SK-N-SH (cell line): ENCODE results near the gene AUTS2. TPM values are rescaled to one million over a fixed set of nuclear protein-coding genes. Genes with fewer than 3 reads are reported as not detected.

Experiments
- CTCF ChIA-PET: fragments of 300-600, 350-600 bp; formaldehyde crosslinking; extraction: SDS; loops from one replicate; lab custom pipeline; 2021; lab: Yijun Ruan, JAX
- POLR2A ChIA-PET: fragments of 350-600 bp; sonication (Branson Sonifier 250); formaldehyde crosslinking; extraction: SDS; loops from one replicate; lab custom pipeline; 2020; ENCODE audit warnings: antibody characterized with exemption, inconsistent platforms; lab: Yijun Ruan, JAX
- DNase-seq: peaks from one replicate; pipeline ENCODE4 v3.0.0; 2012
- H2AFZ ChIP-seq: fragments of 200-600 bp; sonication (generic); 2 replicates; pipeline ENCODE4 v1.8.1; 2016; ENCODE audit warnings: antibody characterized with exemption, mild to moderate bottlenecking, low read depth
- H3F3A ChIP-seq: fragments of 200-600 bp; sonication (generic); replicated peaks from 2 replicates; pipeline ENCODE3; 2016; ENCODE audit warnings: antibody characterized with exemption, mild to moderate bottlenecking; ENCODE audit not compliant: insufficient read depth
- H3K27ac ChIP-seq, 2 experiments: fragments of 200-500 bp in 1 of 2; fragments of 200-600 bp in 1 of 2; sonication (Bioruptor generic) in 1 of 2; sonication (generic), shearing (Covaris generic) in 1 of 2; 2 replicates each; pipeline versions ENCODE4 v1.5.1 to v1.6.1; 2014 to 2016; ENCODE audit warnings: low read depth in 2 of 2, inconsistent platforms in 1 of 2, low read length in 1 of 2, mild to moderate bottlenecking in 1 of 2, mixed read lengths in 1 of 2
- H3K27me3 ChIP-seq: fragments of 200-600 bp; sonication (generic), shearing (Covaris generic); 2 replicates; pipeline ENCODE4 v1.6.1; 2016; ENCODE audit warnings: mixed run types; ENCODE audit not compliant: insufficient read depth
- H3K36me3 ChIP-seq, 2 experiments: fragments of 200-500 bp in 1 of 2; fragments of 200-600 bp in 1 of 2; sonication (Bioruptor generic) in 1 of 2; sonication (generic) in 1 of 2; replicated peaks in 1 of 2; 2 replicates each; pipeline versions ENCODE3 to v1.5.1; 2014 to 2016; ENCODE audit warnings: low read length in 1 of 2, mild to moderate bottlenecking in 1 of 2; ENCODE audit not compliant: insufficient read depth in 2 of 2, control insufficient read depth in 1 of 2
- H3K4me1 ChIP-seq, 2 experiments: fragments of 200-500 bp in 1 of 2; fragments of 200-600 bp in 1 of 2; sonication (Bioruptor generic) in 1 of 2; sonication (generic), shearing (Covaris generic) in 1 of 2; 2 replicates each; pipeline versions ENCODE4 v1.5.1 to v1.6.1; 2014 to 2016; ENCODE audit warnings: low read depth in 1 of 2, low read length in 1 of 2, mixed run types in 1 of 2; ENCODE audit not compliant: insufficient read depth in 2 of 2, control insufficient read depth in 1 of 2
- H3K4me2 ChIP-seq: fragments of 200-600 bp; sonication (generic), shearing (Covaris generic); 2 replicates; pipeline ENCODE4 v1.6.1; 2017; ENCODE audit warnings: mixed run types
- H3K4me3 ChIP-seq, 2 experiments: fragments of 200-500 bp in 1 of 2; fragments of 200-600 bp in 1 of 2; sonication (Bioruptor generic) in 1 of 2; sonication (generic), shearing (Covaris generic) in 1 of 2; 2 replicates each; pipeline versions ENCODE4 v1.5.1 to v1.8.1; 2014 to 2016; ENCODE audit warnings: low read depth in 2 of 2, inconsistent platforms in 1 of 2, low read length in 1 of 2, mild to moderate bottlenecking in 1 of 2, mixed read lengths in 1 of 2, moderate library complexity in 1 of 2
- H3K79me2 ChIP-seq: fragments of 200-600 bp; sonication (generic); 2 replicates; pipeline ENCODE4 v1.8.1; 2017; ENCODE audit warnings: mild to moderate bottlenecking; ENCODE audit not compliant: insufficient read depth
- H3K9ac ChIP-seq: fragments of 200-600 bp; sonication (generic); 2 replicates; pipeline ENCODE4 v1.6.1; 2017; ENCODE audit warnings: mixed run types
- H3K9me2 ChIP-seq: fragments of 200-600 bp; sonication (generic); 2 replicates; pipeline ENCODE4 v1.6.1; 2017; ENCODE audit warnings: mixed run types
- H3K9me3 ChIP-seq: fragments of 200-600 bp; sonication (generic); 2 replicates; pipeline ENCODE4 v1.6.1; 2017; ENCODE audit warnings: mixed run types, mild to moderate bottlenecking, moderate library complexity
- H4K20me1 ChIP-seq: fragments of 200-600 bp; sonication (generic); 2 replicates; pipeline ENCODE4 v1.6.1; 2017; ENCODE audit warnings: mild to moderate bottlenecking, mixed run types; ENCODE audit not compliant: insufficient read depth
- CHD2 ChIP-seq: fragments of 150-350 bp; IDR thresholded peaks from 2 replicates; pipeline ENCODE4 v1.6.1; 2018; ENCODE audit warnings: low read length; ENCODE audit not compliant: partially characterized antibody
- ELF1 ChIP-seq: IDR thresholded peaks from 2 replicates; pipeline ENCODE4 v1.4.0; 2012
- FOXJ3 ChIP-seq: sonication (generic); formaldehyde crosslinking; IDR thresholded peaks from 2 replicates; pipeline ENCODE4 v1.5.1; 2020; ENCODE audit warnings: mild to moderate bottlenecking, missing genetic modification reagents
- GABPA ChIP-seq: IDR thresholded peaks from 2 replicates; pipeline ENCODE4 v1.4.0; 2012; ENCODE audit warnings: low read depth, mild to moderate bottlenecking
- JUND ChIP-seq: IDR thresholded peaks from 2 replicates; pipeline ENCODE4 v1.4.0; 2012
- MEF2A ChIP-seq: IDR thresholded peaks from 2 replicates; pipeline ENCODE4 v1.4.0; 2012; ENCODE audit warnings: low read depth, borderline replicate concordance
- MXI1 ChIP-seq: IDR thresholded peaks from 2 replicates; pipeline ENCODE4 v1.6.1; 2012; ENCODE audit warnings: mild to moderate bottlenecking, low read depth, low read length, improper control_type of control experiment
- PBX3 ChIP-seq: IDR thresholded peaks from 2 replicates; pipeline ENCODE4; 2012
- RXRA ChIP-seq: IDR thresholded peaks from 2 replicates; pipeline ENCODE4 v1.4.0; 2012; ENCODE audit warnings: low read depth, mild to moderate bottlenecking, borderline replicate concordance
- TAF1 ChIP-seq: IDR thresholded peaks from 2 replicates; pipeline ENCODE4 v1.6.1; 2012; ENCODE audit warnings: low read depth, mild to moderate bottlenecking, low read length, moderate library complexity, borderline replicate concordance
- TCF12 ChIP-seq: IDR thresholded peaks from 2 replicates; pipeline ENCODE4 v1.4.0; 2012
- TEAD4 ChIP-seq: IDR thresholded peaks from 2 replicates; pipeline ENCODE4 v1.4.0; 2012; ENCODE audit warnings: mild to moderate bottlenecking, borderline replicate concordance; ENCODE audit not compliant: insufficient read depth
- YY1 ChIP-seq: IDR thresholded peaks from 2 replicates; pipeline ENCODE4 v1.4.0; 2012; ENCODE audit warnings: low read depth, mild to moderate bottlenecking
- WGBS: methylation state at CpG from one replicate; pipeline ENCODE4 v1.1.6; 2017; ENCODE audit warnings: low lambda C conversion rate; 5-methylcytosine and 5-hydroxymethylcytosine counted together
- polyA plus RNA-seq, 3 experiments: library from polyadenylated mRNA; depleted of rRNA; stranded (reverse); fragments of >200 nt; gene quantifications; 2 replicates each; pipeline ENCODE4 v1.2.3, GENCODE V29; 2012
- TF ChIP-seq, protein P1 (sequence below): IDR thresholded peaks from 2 replicates; pipeline ENCODE4 v1.6.1; 2012; ENCODE audit warnings: mild to moderate bottlenecking, low read depth, low read length, moderate library complexity

The AUTS2 gene
- polyA plus RNA-seq, 1 of the 3 experiments (the other 2 are of a cell fraction): 15.6 TPM

DNA sequence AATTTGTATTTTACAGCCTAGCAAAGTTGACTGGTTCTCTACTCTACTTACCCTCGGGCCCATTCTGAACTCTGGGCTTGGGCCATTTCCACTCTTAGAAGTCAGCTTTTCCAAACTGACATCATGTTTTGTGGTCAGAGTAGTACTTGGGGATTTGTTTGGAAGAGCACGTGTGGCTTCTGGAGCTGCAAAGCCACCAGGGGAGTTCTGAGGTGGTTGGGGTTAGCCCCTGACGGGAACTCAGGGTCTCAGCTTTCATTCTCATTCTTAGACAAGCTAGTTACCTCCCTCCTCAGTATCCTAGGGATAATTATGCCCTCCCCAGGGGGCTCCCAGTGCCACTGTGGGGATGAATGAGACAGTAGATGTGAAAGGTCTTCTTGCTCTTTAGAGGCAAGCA lies 886.0 kb downstream of the AUTS2 start (continued):
- TF ChIP-seq MEF2A (no peak), FOXJ3 (CRISPR knock-in tag) (no peak), CHD2 (no peak), TCF12 (no peak), TEAD4 (no peak), ELF1 (no peak)

- H3K4me1 ChIP-seq: peaks cover 0 to 4% of the 10 kb centered on the region in 2 experiments; a peak in 2 of 4 replicates
- no peak overlapping the region for H2AFZ ChIP-seq
- H3F3A ChIP-seq: no peaks in the 10 kb centered on the region
- ChIA-PET CTCF (interaction anchor here (1.6 kb wide), 1 partner anchor 13 kb away, joined by 4 read pairs; no protein-coding TSS in a partner anchor), POLR2A (interaction anchor here (1.1 kb wide), 1 partner anchor 80 kb away, joined by 4 read pairs; no protein-coding TSS in a partner anchor)
- H3K4me2 ChIP-seq: no peak overlapping the region
- no peak overlapping the region for H3K9ac ChIP-seq
- no peaks in the 10 kb centered on the region for H3K9me2 ChIP-seq
- H3K27me3 ChIP-seq: no peaks in the 10 kb centered on the region
- 96% methylated on average over 7 of the region's 7 CpGs for WGBS
- no peak for DNase-seq
- peaks cover 0 to 4% of the 10 kb centered on the region in 2 experiments for H3K36me3 ChIP-seq
- H3K9me3 ChIP-seq: no peaks in the 10 kb centered on the region
- H3K79me2 ChIP-seq: no peaks in the 10 kb centered on the region
- H3K27ac ChIP-seq: no peak overlapping the region
- TF ChIP-seq FOXJ3 (CRISPR knock-in tag) (no peak), MEF2A (no peak), RXRA (no peak), PBX3 (no peak), TAF1 (no peak), YY1 (no peak), MXI1 (no peak), JUND (no peak), TCF12 (no peak), GABPA (no peak)
- TF ChIP-seq, protein P1, sequence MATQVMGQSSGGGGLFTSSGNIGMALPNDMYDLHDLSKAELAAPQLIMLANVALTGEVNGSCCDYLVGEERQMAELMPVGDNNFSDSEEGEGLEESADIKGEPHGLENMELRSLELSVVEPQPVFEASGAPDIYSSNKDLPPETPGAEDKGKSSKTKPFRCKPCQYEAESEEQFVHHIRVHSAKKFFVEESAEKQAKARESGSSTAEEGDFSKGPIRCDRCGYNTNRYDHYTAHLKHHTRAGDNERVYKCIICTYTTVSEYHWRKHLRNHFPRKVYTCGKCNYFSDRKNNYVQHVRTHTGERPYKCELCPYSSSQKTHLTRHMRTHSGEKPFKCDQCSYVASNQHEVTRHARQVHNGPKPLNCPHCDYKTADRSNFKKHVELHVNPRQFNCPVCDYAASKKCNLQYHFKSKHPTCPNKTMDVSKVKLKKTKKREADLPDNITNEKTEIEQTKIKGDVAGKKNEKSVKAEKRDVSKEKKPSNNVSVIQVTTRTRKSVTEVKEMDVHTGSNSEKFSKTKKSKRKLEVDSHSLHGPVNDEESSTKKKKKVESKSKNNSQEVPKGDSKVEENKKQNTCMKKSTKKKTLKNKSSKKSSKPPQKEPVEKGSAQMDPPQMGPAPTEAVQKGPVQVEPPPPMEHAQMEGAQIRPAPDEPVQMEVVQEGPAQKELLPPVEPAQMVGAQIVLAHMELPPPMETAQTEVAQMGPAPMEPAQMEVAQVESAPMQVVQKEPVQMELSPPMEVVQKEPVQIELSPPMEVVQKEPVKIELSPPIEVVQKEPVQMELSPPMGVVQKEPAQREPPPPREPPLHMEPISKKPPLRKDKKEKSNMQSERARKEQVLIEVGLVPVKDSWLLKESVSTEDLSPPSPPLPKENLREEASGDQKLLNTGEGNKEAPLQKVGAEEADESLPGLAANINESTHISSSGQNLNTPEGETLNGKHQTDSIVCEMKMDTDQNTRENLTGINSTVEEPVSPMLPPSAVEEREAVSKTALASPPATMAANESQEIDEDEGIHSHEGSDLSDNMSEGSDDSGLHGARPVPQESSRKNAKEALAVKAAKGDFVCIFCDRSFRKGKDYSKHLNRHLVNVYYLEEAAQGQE: no peak
- no peaks in the 10 kb centered on the region for H4K20me1 ChIP-seq
- no peak overlapping the region for H3K4me3 ChIP-seq
Observed at GRCh38 chr7:70486977-70487376, 888.7 kb downstream of the AUTS2 start.
